ENCODE data around the gene TPR.

Gene TPR

GRCh38 chr1:186272486-186272885, 102.6 kb downstream of the TPR start:
- H3K4me3 ChIP-seq (replicated peaks in 1 of 2; ENCODE audit: low read depth in 2 of 2, low read length in 2 of 2) = no peak overlapping the region
- DNase-seq (ENCODE audit: low read depth in 2 of 2) = peak in 1 of 2 donors; percentile 47
- TF ChIP-seq, protein P1, sequence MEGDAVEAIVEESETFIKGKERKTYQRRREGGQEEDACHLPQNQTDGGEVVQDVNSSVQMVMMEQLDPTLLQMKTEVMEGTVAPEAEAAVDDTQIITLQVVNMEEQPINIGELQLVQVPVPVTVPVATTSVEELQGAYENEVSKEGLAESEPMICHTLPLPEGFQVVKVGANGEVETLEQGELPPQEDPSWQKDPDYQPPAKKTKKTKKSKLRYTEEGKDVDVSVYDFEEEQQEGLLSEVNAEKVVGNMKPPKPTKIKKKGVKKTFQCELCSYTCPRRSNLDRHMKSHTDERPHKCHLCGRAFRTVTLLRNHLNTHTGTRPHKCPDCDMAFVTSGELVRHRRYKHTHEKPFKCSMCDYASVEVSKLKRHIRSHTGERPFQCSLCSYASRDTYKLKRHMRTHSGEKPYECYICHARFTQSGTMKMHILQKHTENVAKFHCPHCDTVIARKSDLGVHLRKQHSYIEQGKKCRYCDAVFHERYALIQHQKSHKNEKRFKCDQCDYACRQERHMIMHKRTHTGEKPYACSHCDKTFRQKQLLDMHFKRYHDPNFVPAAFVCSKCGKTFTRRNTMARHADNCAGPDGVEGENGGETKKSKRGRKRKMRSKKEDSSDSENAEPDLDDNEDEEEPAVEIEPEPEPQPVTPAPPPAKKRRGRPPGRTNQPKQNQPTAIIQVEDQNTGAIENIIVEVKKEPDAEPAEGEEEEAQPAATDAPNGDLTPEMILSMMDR (IDR thresholded peaks at IDR 0.05; ENCODE audit: low read depth, low read length) = no peak

DNA sequence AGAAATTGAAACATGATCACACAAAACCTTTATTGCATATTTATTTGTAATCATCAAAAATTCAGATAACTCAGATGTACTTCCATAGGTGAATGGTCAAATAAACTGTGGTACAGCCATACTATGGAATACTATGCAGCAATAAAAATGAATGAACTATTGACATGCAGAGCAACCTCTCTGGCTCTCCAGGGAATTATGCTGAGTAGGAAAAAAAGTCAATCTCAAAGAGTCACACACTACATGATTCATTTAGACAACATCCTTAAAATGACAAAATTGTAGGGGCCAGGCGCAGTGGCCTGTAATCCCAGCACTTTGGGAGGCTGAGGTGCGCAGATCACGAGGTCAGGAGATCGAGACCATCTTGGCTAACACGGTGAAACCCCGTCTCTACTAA, 104.0 kb downstream of the TPR start:
- no peak overlapping the region for H3K4me3 ChIP-seq (replicated peaks in 1 of 2; ENCODE audit: low read depth in 2 of 2, low read length in 2 of 2)
- TF ChIP-seq, protein P1 (IDR thresholded peaks at IDR 0.05; ENCODE audit: low read depth, low read length) = no peak
- no peak for DNase-seq (ENCODE audit: low read depth in 2 of 2)
